HG03064 (cell line): ENCODE data around the gene COX6B1.
"Not testable (repeated sequence)": the region's sequence is repeated elsewhere in the genome, so short reads cannot be mapped to it uniquely, and the experiment has no call there.

Experiments used
- ATAC-seq: cut with Tn5 transposase; IDR thresholded peaks from one replicate; pipeline ENCODE4 v1.9.1; 2021; ENCODE audit warnings: low read depth; ENCODE audit not compliant: unreplicated experiment

Gene COX6B1

DNA sequence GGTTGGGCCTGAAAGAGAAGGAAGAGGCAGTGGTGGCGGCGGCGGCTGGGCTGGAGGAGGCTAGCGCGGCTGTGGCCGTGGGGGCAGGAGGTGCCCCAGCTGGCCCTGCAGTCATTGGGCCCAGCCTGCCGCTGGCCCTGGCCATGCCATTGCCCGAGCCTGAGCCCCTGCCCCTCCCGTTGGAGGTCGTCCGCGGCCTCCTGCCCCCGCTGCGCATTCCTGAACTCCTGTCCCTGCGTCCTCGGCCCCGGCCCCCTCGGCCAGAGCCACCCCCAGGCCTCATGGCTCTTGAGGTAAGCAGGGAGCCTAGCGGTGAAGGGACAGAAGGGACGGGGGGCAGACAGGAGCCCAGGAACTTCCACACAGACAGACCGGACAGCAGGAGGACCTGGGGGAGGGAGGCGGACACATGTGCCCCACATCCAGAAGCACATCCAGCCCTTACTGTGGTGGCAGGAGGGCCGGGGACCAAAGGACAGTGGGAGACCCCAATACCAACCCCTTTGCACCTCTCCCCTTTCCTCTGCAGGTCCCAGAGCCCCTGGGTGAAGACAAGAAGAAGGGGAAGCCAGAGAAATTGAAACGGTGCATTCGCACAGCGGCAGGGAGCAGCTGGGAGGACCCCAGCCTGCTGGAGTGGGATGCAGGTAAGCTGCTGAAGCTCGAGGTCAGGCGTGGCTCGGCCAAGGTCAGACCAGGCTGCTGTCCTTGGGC lies 14.2 kb upstream of the COX6B1 start:
- ATAC-seq: no peak

DNA sequence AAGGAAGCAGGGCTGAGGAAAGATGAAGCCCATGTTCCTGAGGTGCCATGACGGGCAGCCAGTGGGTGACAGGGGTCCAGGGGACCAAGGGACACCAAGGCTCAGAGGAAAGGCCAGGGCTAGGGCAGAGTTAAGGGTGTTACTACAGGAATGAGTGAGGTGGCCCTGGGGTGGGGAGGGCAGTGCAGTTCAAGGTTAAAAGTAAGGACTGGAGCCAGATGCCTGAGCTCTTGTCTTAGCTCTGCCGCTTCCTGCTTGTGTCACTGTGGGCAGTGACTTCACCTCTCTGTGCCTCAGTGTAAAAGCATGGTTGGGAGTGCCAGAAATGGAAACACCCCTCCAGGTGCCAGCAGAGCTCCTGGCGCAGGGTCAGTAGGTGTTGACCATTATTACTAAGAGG lies 11.5 kb upstream of the COX6B1 start:
- no peak for ATAC-seq

GRCh38 chr19:35637165-35637564 lies 11.0 kb upstream of the COX6B1 start:
- ATAC-seq: no peak

GRCh38 chr19:35639321-35639639 lies 8.8 kb upstream of the COX6B1 start:
- ATAC-seq: no peak

DNA sequence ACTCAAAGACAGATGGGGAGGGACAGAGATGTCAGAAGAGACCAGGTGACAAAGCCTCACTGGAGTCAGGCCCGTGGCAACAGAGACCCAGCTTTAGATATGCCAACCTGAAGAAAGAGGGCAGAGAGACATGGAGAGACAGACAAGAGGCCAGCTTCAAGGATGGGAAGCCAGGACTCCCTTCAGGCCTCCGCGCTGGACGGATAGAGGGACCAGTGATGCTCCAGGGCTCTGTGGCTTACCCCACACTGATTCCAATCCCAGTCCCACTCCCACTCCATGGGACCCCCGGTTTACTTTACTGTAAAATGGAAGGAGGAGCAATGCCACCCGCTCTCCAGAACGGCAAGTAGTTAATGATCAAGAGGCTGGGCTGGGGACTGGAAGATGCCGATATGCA lies 8.3 kb upstream of the COX6B1 start:
- no peak for ATAC-seq

GRCh38 chr19:35641515-35642151 lies 6.5 kb upstream of the COX6B1 start, which contains the start of gene ETV2:
Gene ETV2, plus strand, starts transcription at chr19:35641745. Its CDS starts 716 bp downstream, at chr19:35642461.
- ATAC-seq: no peak

DNA sequence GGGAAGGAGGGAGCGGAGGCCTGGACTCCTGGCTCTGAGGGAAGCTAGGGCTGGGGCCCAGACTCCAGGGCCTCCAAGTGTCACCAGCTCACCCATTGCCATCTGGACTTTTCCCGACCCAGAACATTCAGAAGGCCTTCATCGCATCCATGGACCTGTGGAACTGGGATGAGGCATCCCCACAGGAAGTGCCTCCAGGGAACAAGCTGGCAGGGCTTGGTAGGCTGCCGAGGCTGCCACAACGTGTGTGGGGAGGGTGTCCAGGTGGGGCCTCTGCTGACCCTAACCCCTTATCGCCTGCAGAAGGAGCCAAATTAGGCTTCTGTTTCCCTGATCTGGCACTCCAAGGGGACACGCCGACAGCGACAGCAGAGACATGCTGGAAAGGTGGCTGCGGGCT lies 5.8 kb upstream of the COX6B1 start:
- no peak for ATAC-seq

GRCh38 chr19:35642798-35643254 lies 5.3 kb upstream of the COX6B1 start:
- ATAC-seq: no peak

DNA sequence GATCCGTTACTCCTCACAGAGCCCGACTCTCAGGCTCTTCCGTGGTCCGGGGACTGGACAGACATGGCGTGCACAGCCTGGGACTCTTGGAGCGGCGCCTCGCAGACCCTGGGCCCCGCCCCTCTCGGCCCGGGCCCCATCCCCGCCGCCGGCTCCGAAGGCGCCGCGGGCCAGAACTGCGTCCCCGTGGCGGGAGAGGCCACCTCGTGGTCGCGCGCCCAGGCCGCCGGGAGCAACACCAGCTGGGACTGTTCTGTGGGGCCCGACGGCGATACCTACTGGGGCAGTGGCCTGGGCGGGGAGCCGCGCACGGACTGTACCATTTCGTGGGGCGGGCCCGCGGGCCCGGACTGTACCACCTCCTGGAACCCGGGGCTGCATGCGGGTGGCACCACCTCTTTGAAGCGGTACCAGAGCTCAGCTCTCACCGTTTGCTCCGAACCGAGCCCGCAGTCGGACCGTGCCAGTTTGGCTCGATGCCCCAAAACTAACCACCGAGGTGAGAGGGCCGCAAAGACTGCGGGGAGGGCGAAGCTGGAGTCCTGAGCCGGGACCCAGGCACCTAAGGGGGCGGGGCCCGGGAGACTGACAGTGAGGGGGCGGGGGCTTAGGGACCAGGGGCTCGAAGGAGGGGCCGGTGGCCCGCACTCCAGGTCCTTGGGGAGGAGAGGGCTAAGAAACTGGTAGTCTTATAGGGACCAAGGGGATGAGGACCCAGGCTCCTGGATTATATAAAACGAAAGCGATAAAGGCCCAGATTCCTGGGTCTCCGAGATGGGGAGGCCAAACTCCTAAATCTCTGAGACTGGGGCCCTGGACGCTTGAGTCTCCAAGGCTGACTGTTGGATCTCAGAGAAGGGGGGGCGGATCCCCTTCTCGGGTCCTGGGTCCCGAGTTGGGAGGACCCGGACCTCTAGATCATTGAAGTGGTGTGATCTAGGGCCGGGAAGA lies 4.6 kb upstream of the COX6B1 start:
- ATAC-seq: peak; percentile 38

DNA sequence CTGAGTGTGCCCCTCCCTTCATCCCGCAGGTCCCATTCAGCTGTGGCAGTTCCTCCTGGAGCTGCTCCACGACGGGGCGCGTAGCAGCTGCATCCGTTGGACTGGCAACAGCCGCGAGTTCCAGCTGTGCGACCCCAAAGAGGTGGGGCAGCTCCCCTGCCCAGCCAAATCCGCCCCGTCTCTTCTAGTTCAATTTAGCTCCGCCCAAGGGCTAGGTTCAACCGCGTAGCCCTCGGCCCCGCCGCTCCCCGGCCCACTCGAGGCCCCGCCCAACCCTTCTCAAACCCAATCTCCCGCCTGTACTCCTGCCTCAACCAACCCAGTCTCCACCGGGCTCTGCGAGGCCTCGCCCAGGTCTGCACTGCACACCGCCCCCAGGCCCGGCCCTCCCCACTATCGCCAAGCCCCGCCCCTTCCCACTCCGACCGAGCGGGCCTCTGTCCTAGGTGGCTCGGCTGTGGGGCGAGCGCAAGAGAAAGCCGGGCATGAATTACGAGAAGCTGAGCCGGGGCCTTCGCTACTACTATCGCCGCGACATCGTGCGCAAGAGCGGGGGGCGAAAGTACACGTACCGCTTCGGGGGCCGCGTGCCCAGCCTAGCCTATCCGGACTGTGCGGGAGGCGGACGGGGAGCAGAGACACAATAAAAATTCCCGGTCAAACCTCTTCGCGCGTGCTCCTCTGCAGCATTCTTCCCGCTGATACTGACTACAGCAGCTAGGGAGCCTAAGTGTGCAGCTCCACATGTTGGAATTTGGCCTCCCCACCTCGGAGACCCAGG lies 3.7 kb upstream of the COX6B1 start:
- ATAC-seq: peak; percentile 66

DNA sequence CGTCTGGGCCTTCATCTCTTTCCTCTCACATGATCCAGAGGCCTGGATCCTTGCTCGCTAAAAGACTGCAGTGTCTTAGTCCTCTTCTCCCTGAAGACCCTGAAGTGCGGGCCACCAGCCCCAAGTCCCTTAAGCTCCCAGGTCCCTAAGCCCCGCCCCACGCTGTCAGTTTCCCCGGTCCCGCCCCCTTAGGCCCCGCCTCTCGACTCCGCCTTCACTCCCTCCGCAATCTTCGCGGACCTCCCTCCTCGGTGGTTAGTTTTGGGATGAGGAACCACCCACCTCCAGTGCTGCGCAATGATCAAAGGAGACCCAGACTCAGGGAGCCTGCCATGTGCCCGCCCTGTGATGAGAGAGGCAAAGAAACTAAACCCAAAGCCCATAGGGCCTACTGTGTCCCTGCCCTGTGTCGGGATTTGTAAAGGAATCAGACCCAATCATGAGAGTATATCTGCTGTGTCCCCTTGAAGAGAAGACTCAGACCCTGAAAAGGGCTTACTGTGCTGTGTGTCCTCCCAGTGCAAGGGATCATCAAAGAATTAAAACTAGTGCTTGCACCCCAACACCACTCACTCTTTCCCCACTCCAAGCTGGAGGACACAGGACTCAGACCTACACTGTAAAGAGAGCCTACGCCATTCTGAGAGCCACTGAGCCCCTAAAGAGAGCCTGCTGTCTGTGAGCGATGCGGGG lies 3.0 kb upstream of the COX6B1 start:
- ATAC-seq: no peak

GRCh38 chr19:35645680-35646511 lies 2.2 kb upstream of the COX6B1 start:
- ATAC-seq: no peak

DNA sequence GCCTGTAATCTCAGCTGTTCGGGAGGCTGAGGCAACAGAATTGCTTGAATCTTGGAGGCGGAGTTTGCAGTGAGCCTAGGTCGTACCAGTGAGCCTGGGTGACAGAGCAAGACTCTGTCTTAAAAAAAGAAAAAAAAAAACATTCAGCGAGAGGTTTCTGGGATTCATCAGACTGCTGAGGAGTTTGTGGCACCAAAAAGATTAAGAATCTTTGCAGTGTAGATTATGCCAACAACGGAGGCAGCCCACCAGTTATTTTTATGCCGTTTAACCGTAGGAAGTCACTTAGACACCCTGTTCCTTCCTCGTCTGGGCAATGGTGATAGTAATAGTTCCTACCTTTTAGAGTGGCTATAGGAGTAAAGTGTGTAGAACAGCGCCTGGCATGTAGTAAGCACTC lies 2.5 kb downstream of the COX6B1 start:
- no peak for ATAC-seq

DNA sequence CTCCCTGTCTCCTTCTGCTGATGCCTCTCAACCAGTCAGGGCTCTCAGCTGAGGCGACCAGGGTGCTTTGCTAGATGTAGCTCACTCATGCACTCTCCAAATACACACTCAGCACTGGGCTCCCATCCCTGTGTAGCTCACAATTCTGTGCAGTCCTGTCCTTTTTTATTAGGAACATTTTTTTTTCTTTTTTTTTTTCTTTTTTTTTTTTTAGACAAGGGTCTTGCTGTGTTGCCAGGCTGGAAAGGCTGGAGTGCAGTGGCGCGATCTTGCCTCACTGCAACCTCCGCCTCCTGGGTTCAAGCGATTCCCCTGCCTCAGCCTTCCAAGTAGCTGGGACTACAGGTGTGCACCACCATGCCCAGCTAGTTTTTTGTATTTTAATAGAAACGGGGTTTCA lies 6.7 kb downstream of the COX6B1 start:
- ATAC-seq: not testable (repeated sequence)

GRCh38 chr19:35655600-35655999 lies 7.5 kb downstream of the COX6B1 start:
- no peak for ATAC-seq

DNA sequence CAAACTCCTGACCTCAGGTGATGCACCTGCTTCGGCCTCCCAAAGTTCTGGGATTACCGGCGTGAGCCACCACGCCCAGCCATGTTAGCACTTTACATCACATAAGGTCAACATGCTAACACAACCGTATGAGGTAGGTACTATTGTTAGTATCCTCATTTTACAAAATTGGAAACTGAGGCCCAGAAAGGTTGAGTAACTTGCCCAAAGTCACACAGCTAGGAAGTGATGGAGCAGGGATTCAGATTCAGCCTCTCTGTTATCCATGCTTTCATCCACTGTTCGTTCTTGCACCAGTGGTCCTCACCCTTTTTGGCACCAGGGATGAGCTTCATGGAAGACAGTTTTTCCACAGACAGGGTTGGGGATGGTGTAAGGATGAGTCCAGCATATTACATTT lies 8.6 kb downstream of the COX6B1 start:
- no peak for ATAC-seq

- no peak for ATAC-seq
Observed at GRCh38 chr19:35657904-35658700, 10.0 kb downstream of the COX6B1 start.

DNA sequence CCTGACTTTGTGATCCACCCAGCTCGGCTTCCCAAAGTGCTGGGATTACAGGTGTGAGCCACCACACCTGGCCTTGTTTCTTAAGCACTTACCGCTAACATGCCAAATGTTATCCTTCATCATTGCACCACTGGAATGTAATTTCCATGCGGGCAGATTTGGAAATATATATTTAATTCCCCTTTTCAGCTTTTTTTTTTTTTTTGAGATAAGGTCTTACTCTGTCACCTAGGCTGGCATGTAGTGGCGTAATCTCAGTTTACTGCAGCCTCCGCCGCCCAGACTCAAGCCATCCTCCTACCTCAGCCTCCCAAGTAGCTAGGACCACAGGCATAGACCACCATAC lies 13.8 kb downstream of the COX6B1 start:
- no peak for ATAC-seq
